T-cell (primary cell): Measurements from ENCODE around the gene DNAH8. TPM values are rescaled to one million over a fixed set of nuclear protein-coding genes. Genes with fewer than 3 reads are reported as not detected.
A peak's percentile ranks its signal among the peaks of the same experiment; 100 is the strongest.

Experiments
- ATAC-seq, 4 experiments: fragments of 200-7000 bp in 3 of 4; fragments of 150-1000 bp in 1 of 4; cut with Tn5 transposase; replicated peaks in 1 of 4; 1 replicate in 3 of 4; 2 replicates in 1 of 4; pipeline ENCODE4 v1.10.0; 2021; ENCODE audit warnings: moderate library complexity in 3 of 4, mild to moderate bottlenecking in 2 of 4, moderate number of reproducible peaks in 1 of 4
- CTCF ChIA-PET, 2 donors: fragments of 300-600 bp; sonication (Branson Sonifier 250); formaldehyde crosslinking; loops; one replicate each; lab custom pipeline; 2022; ENCODE audit warnings: antibody characterized with exemption in 2 of 2; lab: Charles Lee
- POLR2A ChIA-PET, 2 donors: fragments of 300-600 bp; sonication (Branson Sonifier 250); formaldehyde crosslinking; loops; one replicate each; lab custom pipeline; 2022; ENCODE audit warnings: antibody characterized with exemption in 2 of 2; lab: Charles Lee
- DNase-seq, 35 experiments: peaks; one replicate each; pipeline versions ENCODE4 v3.0.0 to v3.0.0-alpha.2; 2013 to 2023
- H3K27ac ChIP-seq: one replicate; pipeline ENCODE4 v1.5.1; 2013; ENCODE audit warnings: low read length
- H3K27me3 ChIP-seq, 2 experiments: replicated peaks in 1 of 2; 1 replicate in 1 of 2; 2 replicates in 1 of 2; pipeline versions ENCODE4 v1.6.1 to v1.7.0; 2013; ENCODE audit warnings: low read length in 1 of 2, mixed read lengths in 1 of 2; ENCODE audit not compliant: control insufficient read depth in 2 of 2, insufficient read depth in 2 of 2; ENCODE audit errors: extremely low read depth in 1 of 2
- H3K36me3 ChIP-seq, 2 donors: 1 replicate in 1 of 2; 2 replicates in 1 of 2; pipeline versions ENCODE4 v1.6.1 to v1.7.0; 2013; ENCODE audit warnings: low read length in 1 of 2; ENCODE audit not compliant: control insufficient read depth in 2 of 2, insufficient read depth in 1 of 2; ENCODE audit errors: extremely low read depth in 1 of 2
- H3K4me1 ChIP-seq, 2 experiments: 1 replicate in 1 of 2; 2 replicates in 1 of 2; pipeline versions ENCODE4 v1.6.1 to v1.7.0; 2013; ENCODE audit warnings: low read length in 2 of 2, mixed read lengths in 1 of 2; ENCODE audit not compliant: insufficient read depth in 2 of 2, control insufficient read depth in 1 of 2; ENCODE audit errors: extremely low read depth in 1 of 2
- H3K4me3 ChIP-seq, 2 donors: 1 replicate in 1 of 2; 2 replicates in 1 of 2; pipeline versions ENCODE4 v1.5.1 to v1.7.0; 2013; ENCODE audit warnings: mild to moderate bottlenecking in 2 of 2, low read length in 1 of 2, moderate library complexity in 1 of 2; ENCODE audit not compliant: control insufficient read depth in 1 of 2; ENCODE audit errors: extremely low read depth in 1 of 2
- H3K9me3 ChIP-seq: 2 replicates; pipeline ENCODE4 v1.7.0; 2013
- H3K27ac Mint-ChIP-seq, 2 donors: one replicate each; pipeline ENCODE4 v1.8.0; 2020 to 2021; ENCODE audit warnings: mild to moderate bottlenecking in 2 of 2, mixed read lengths in 2 of 2
- H3K27me3 Mint-ChIP-seq, 2 donors: one replicate each; pipeline ENCODE4 v1.8.0; 2021 to 2022; ENCODE audit warnings: mixed read lengths in 2 of 2
- H3K36me3 Mint-ChIP-seq: one replicate; pipeline ENCODE4 v1.8.0; 2021; ENCODE audit warnings: mixed read lengths
- H3K4me1 Mint-ChIP-seq, 3 donors: one replicate each; pipeline ENCODE4 v1.8.0; 2020 to 2022; ENCODE audit warnings: mixed read lengths in 3 of 3, mild to moderate bottlenecking in 1 of 3
- H3K4me3 Mint-ChIP-seq, 3 donors: one replicate each; pipeline ENCODE4 v1.8.0; 2020 to 2022; ENCODE audit warnings: mild to moderate bottlenecking in 3 of 3, mixed read lengths in 3 of 3, moderate library complexity in 3 of 3
- H3K9me3 Mint-ChIP-seq, 3 donors: one replicate each; pipeline ENCODE4 v1.8.0; 2020 to 2022; ENCODE audit warnings: mixed read lengths in 3 of 3
- WGBS: methylation state at CpG from one replicate; pipeline ENCODE4 v1.1.5; 2013; ENCODE audit warnings: missing lambda C conversion rate; ENCODE audit not compliant: insufficient coverage; 5-methylcytosine and 5-hydroxymethylcytosine counted together
- total RNA-seq, 35 experiments: library from RNA in 6 of 35; stranded (reverse) in 6 of 35; fragments of 120-200 nt in 1 of 35; gene quantifications; one replicate each; pipeline versions ENCODE4 v1.2.1 to v1.2.4 and lab custom pipeline; 2013 to 2026

DNAH8 gene
- total RNA-seq, 5 donors from 2014 or later (not counting 1 experiment from before 2014, with no cell fraction given), result 0.03 to 0.12 (median 0.08) TPM; not detected in 1

DNA sequence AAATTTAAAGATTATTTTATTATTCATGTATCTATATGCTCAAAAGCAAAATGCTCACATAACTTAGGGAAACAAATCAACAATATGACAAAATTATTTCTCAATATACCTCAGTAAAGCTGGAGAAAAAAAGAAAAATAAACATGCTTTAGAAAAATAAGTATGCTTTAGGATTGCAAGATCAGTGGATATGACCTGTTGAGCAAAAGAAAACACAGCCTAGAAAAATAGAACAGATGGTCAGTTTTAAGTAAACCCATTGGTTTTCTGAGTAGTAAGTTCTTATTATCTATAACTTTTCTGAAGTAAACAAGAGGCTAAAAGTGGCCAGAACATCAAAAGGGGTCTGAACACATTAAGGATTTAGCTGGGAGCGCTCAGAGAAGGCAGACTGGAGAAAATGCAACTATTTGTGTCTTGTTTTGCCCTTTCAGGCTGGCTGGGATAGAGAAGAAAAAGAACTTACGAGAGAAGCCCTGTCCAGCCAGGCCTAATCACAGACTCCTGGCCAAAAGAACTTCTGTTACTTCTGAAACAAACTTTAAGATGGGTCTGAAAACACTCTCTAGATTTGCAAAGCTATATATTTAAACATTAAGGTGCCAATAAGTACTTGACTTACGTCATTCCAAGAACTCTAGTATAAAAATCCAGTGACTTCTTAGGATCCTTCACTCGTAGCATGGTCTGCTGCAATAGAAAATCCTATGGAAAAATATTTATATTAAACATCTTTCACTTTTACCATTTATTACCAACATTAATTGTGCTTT is 28.7 kb upstream of the DNAH8 start:
- Mint-ChIP-seq H3K9me3 (no peaks in the 10 kb centered on the region), H3K36me3 (peaks cover 18% of the 10 kb centered on the region), H3K27ac (peak overlapping the region in 1 of 2 donors; percentile 17), H3K27me3 (no peaks in the 10 kb centered on the region), H3K4me1 (peaks cover 21 to 29% (median 26%) of the 10 kb centered on the region in 3 donors), H3K4me3 (no peak overlapping the region)
- POLR2A ChIA-PET, result no interaction called here
- Histone ChIP-seq H3K27ac (no peak overlapping the region), H3K9me3 (no peaks in the 10 kb centered on the region), H3K36me3 (peaks cover 0 to 23% of the 10 kb centered on the region in 2 donors), H3K27me3 (no peaks in the 10 kb centered on the region), H3K4me1 (no peaks in the 10 kb centered on the region), H3K4me3 (no peak overlapping the region)
- DNase-seq (no peak), ATAC-seq (no peak)
- 100% methylated on average over 1 of the region's 4 CpGs for whole genome bisulfite sequencing
- CTCF ChIA-PET, result interaction anchor here in 1 of 2 donors (0.6 kb wide), 1 partner anchor 827 kb away, joined by 5 read pairs; no protein-coding TSS in a partner anchor

GRCh38 chr6:38687043-38687353 is 28.1 kb upstream of the DNAH8 start:
- no peak for DNase-seq
- no peak overlapping the region for H3K4me3 Mint-ChIP-seq
- H3K27ac Mint-ChIP-seq, result peak overlapping the region; percentile 27 to 77
- no peaks in the 10 kb centered on the region for H3K27me3 ChIP-seq
- no peak for ATAC-seq
- H3K4me1 Mint-ChIP-seq, result peaks cover 22 to 31% (median 31%) of the 10 kb centered on the region in 3 donors
- peaks cover 13% of the 10 kb centered on the region for H3K36me3 Mint-ChIP-seq
- H3K4me3 ChIP-seq, result no peak overlapping the region
- no peaks in the 10 kb centered on the region for H3K4me1 ChIP-seq
- no peaks in the 10 kb centered on the region for H3K9me3 ChIP-seq
- no peaks in the 10 kb centered on the region for H3K27me3 Mint-ChIP-seq
- POLR2A ChIA-PET, result no interaction called here
- 100% methylated on average over 1 of the region's 2 CpGs for WGBS
- peaks cover 0 to 18% of the 10 kb centered on the region in 2 donors for H3K36me3 ChIP-seq
- H3K27ac ChIP-seq, result no peak overlapping the region
- no peaks in the 10 kb centered on the region for H3K9me3 Mint-ChIP-seq
- CTCF ChIA-PET, result no interaction called here

DNA sequence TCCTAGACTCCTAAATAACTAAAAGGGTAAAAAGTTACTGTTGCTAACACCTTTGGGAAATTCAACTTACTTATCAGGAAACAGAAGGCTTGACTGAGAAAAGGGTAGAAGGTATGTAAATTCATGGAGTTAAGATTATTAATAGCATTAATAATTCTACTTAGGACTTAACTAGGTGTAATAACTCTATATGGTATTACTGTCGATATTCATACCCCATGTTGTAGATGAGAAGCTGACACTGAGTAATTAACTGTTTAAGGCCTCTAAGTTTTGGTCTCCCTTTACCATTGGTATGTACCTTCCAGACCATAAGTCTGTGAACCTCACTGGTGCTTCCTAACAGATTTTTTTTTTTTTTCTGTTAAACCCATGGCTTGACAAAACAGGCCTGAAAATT is 27.6 kb upstream of the DNAH8 start:
- POLR2A ChIA-PET, result no interaction called here
- H3K36me3 Mint-ChIP-seq, result peaks cover 13% of the 10 kb centered on the region
- DNase-seq (no peak), ATAC-seq (no peak)
- H3K9me3 ChIP-seq, result no peaks in the 10 kb centered on the region
- H3K4me3 Mint-ChIP-seq, result no peak overlapping the region
- H3K27me3 Mint-ChIP-seq, result no peaks in the 10 kb centered on the region
- no CpG with 5 or more reads among the region's 1 CpG for WGBS
- H3K4me3 ChIP-seq, result no peak overlapping the region
- CTCF ChIA-PET, result interaction anchor here in 1 of 2 donors (0.7 kb wide), 1 partner anchor 12 kb away, joined by 3 read pairs; no protein-coding TSS in a partner anchor
- no peak overlapping the region for H3K27ac ChIP-seq
- H3K27me3 ChIP-seq, result no peaks in the 10 kb centered on the region
- H3K9me3 Mint-ChIP-seq, result no peaks in the 10 kb centered on the region
- H3K27ac Mint-ChIP-seq, result peak overlapping the region in 1 of 2 donors; percentile 77
- peaks cover 0 to 14% of the 10 kb centered on the region in 2 donors for H3K36me3 ChIP-seq
- no peaks in the 10 kb centered on the region for H3K4me1 ChIP-seq
- H3K4me1 Mint-ChIP-seq, result peaks cover 25 to 33% (median 32%) of the 10 kb centered on the region in 3 donors

- Mint-ChIP-seq H3K4me1 (peaks cover 32 to 39% (median 32%) of the 10 kb centered on the region in 3 donors), H3K36me3 (peaks cover 13% of the 10 kb centered on the region), H3K9me3 (no peaks in the 10 kb centered on the region), H3K27ac (peak overlapping the region in 1 of 2 donors; percentile 24), H3K4me3 (no peak overlapping the region), H3K27me3 (no peaks in the 10 kb centered on the region)
- Histone ChIP-seq H3K27me3 (no peaks in the 10 kb centered on the region), H3K9me3 (no peaks in the 10 kb centered on the region), H3K4me1 (no peaks in the 10 kb centered on the region), H3K36me3 (peaks cover 0 to 9% of the 10 kb centered on the region in 2 donors), H3K27ac (no peak overlapping the region), H3K4me3 (no peak overlapping the region)
- no CpG with 5 or more reads among the region's 6 CpGs for whole genome bisulfite sequencing
- DNase-seq, result peak in 1 of 35 experiments; percentile 8
- no peak for ATAC-seq
- ChIA-PET CTCF (interaction anchor here in 1 of 2 donors (0.6 to 0.7 kb wide), 2 partner anchors 495 to 829 kb away, joined by 3 read pairs; no protein-coding TSS in a partner anchor), POLR2A (no interaction called here)
Measured at GRCh38 chr6:38688579-38689087, 26.5 kb upstream of the DNAH8 start.

- ChIA-PET CTCF (no interaction called here), POLR2A (no interaction called here)
- Histone ChIP-seq H3K27me3 (no peaks in the 10 kb centered on the region), H3K4me1 (no peaks in the 10 kb centered on the region), H3K36me3 (no peaks in the 10 kb centered on the region), H3K4me3 (no peak overlapping the region), H3K27ac (no peak overlapping the region), H3K9me3 (no peaks in the 10 kb centered on the region)
- H3K4me1 Mint-ChIP-seq, result peaks cover 17 to 38% (median 29%) of the 10 kb centered on the region in 3 donors
- H3K27me3 Mint-ChIP-seq, result no peaks in the 10 kb centered on the region
- DNase-seq (no peak), ATAC-seq (no peak)
- peaks cover 18% of the 10 kb centered on the region for H3K36me3 Mint-ChIP-seq
- no peak overlapping the region for H3K4me3 Mint-ChIP-seq
- no peak overlapping the region for H3K27ac Mint-ChIP-seq
- H3K9me3 Mint-ChIP-seq, result peaks cover 0 to 16% (median 9%) of the 10 kb centered on the region in 3 donors
- WGBS, result no CpG with 5 or more reads among the region's 2 CpGs
Measured at GRCh38 chr6:38695227-38695900, 19.7 kb upstream of the DNAH8 start.

DNA sequence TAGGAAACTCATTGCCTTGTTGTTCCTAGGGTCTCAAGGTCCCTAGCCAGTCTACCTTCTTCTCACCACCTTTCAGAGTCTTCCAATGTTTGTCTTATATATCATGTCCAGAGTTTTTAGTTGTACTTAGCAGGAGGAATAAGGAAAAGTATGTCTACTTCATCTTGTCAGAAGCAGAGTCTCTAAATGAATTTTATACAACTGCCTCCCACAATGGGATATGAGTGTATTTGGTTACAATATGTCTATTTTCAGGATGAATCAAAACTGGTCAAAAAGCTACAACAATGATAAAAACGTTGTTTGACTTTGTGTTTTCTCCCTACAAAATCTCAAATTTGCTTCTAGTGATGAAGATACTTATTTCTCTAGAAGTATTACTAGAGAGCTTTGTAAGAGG is 19.2 kb upstream of the DNAH8 start:
- DNase-seq, result no peak
- Histone ChIP-seq H3K9me3 (no peaks in the 10 kb centered on the region), H3K4me1 (no peaks in the 10 kb centered on the region), H3K36me3 (no peaks in the 10 kb centered on the region), H3K4me3 (no peak overlapping the region), H3K27ac (no peak overlapping the region), H3K27me3 (no peaks in the 10 kb centered on the region)
- no peak overlapping the region for H3K4me3 Mint-ChIP-seq
- peaks cover 19 to 40% (median 30%) of the 10 kb centered on the region in 3 donors for H3K4me1 Mint-ChIP-seq
- no peak for ATAC-seq
- H3K27ac Mint-ChIP-seq, result peak overlapping the region in 1 of 2 donors; percentile 4
- CTCF ChIA-PET, result no interaction called here
- POLR2A ChIA-PET, result no interaction called here
- H3K27me3 Mint-ChIP-seq, result no peaks in the 10 kb centered on the region
- no CpG with 5 or more reads among the region's 1 CpG for WGBS
- peaks cover 22% of the 10 kb centered on the region for H3K36me3 Mint-ChIP-seq
- peaks cover 0 to 17% (median 9%) of the 10 kb centered on the region in 3 donors for H3K9me3 Mint-ChIP-seq
